ENCODE measurements around the gene SDE2. TPM values are rescaled to one million over a fixed set of nuclear protein-coding genes. Genes with fewer than 3 reads are reported as not detected.
A peak's percentile ranks its signal among the peaks of the same experiment; 100 is the strongest.
"Not testable (repeated sequence)": the region's sequence is repeated elsewhere in the genome, so short reads cannot be mapped to it uniquely, and the experiment has no call there.

Gene SDE2
- total RNA-seq, 2 experiments from 2014 or later: 19.8 to 20.1 TPM

- POLR2A ChIA-PET: interaction anchor here (0.6 to 3.3 kb wide), 10 partner anchors 8 to 210 kb away, joined by 3 to 26 read pairs (median 4); partner anchors contain the start of genes H3-3A, SDE2, SRP9 and TMEM63A
- H3K4me3 Mint-ChIP-seq: no peak overlapping the region
- peaks cover 35% of the 10 kb centered on the region for H3K4me1 Mint-ChIP-seq
- H3K36me3 Mint-ChIP-seq (ENCODE audit: low read depth): peaks cover 77% of the 10 kb centered on the region
- H3K9me3 Mint-ChIP-seq: no peaks in the 10 kb centered on the region
- CTCF ChIA-PET: interaction anchor here (0.7 to 5.4 kb wide), 23 partner anchors 9 to 559 kb away, joined by 3 to 40 read pairs (median 5); partner anchors contain the start of genes PYCR2, SDE2, SRP9 and TMEM63A
- no peak for DNase-seq
- H3K27ac Mint-ChIP-seq: peak overlapping the region; percentile 4
- no peaks in the 10 kb centered on the region for H3K27me3 Mint-ChIP-seq
These were observed 11.4 kb downstream of the SDE2 start for GRCh38 chr1:225987491-225988316.

GRCh38 chr1:225981714-225982113, 17.4 kb downstream of the SDE2 start:
- H3K36me3 Mint-ChIP-seq (ENCODE audit: low read depth): peaks cover 63% of the 10 kb centered on the region
- no peak overlapping the region for H3K4me3 Mint-ChIP-seq
- POLR2A ChIA-PET: interaction anchor here (0.8 to 1.3 kb wide), 2 partner anchors 18 to 108 kb away, joined by 3 to 4 read pairs; no protein-coding TSS in a partner anchor
- CTCF ChIA-PET: interaction anchor here (0.7 to 0.9 kb wide), 2 partner anchors 83 to 507 kb away, joined by 3 read pairs; no protein-coding TSS in a partner anchor
- H3K9me3 Mint-ChIP-seq: peaks cover 3% of the 10 kb centered on the region
- no peaks in the 10 kb centered on the region for H3K27me3 Mint-ChIP-seq
- DNase-seq: no peak
- peaks cover 12% of the 10 kb centered on the region for H3K4me1 Mint-ChIP-seq
- no peak overlapping the region for H3K27ac Mint-ChIP-seq

- Mint-ChIP-seq H3K4me1 (peaks cover 10% of the 10 kb centered on the region), H3K4me3 (no peak overlapping the region), H3K27me3 (no peaks in the 10 kb centered on the region), H3K27ac (no peak overlapping the region), H3K9me3 (peaks cover 3% of the 10 kb centered on the region), H3K36me3 (ENCODE audit: low read depth) (peaks cover 50% of the 10 kb centered on the region)
- POLR2A ChIA-PET: interaction anchor here (0.6 to 1.3 kb wide), 3 partner anchors 20 to 536 kb away, joined by 3 to 4 read pairs (median 3); no protein-coding TSS in a partner anchor
- no peak for DNase-seq
- CTCF ChIA-PET: interaction anchor here (1.6 to 1.7 kb wide), 2 partner anchors 18 to 19 kb away, joined by 4 to 7 read pairs; no protein-coding TSS in a partner anchor
These were observed 18.9 kb downstream of the SDE2 start for GRCh38 chr1:225980005-225980836.

- Mint-ChIP-seq H3K4me1 (peaks cover 10% of the 10 kb centered on the region), H3K36me3 (ENCODE audit: low read depth) (peaks cover 45% of the 10 kb centered on the region), H3K9me3 (peaks cover 3% of the 10 kb centered on the region), H3K4me3 (no peak overlapping the region), H3K27me3 (no peaks in the 10 kb centered on the region), H3K27ac (no peak overlapping the region)
- ChIA-PET CTCF (interaction anchor here (1.6 kb wide), 1 partner anchor 17 kb away, joined by 7 read pairs; no protein-coding TSS in a partner anchor), POLR2A (interaction anchor here (0.6 to 1.9 kb wide), 3 partner anchors 9 to 535 kb away, joined by 3 to 10 read pairs (median 3); no protein-coding TSS in a partner anchor)
- no peak for DNase-seq
These were observed 19.7 kb downstream of the SDE2 start for GRCh38 chr1:225979421-225979820.

GRCh38 chr1:225977937-225978748, 21.0 kb downstream of the SDE2 start:
- H3K4me3 Mint-ChIP-seq: no peak overlapping the region
- POLR2A ChIA-PET: interaction anchor here (1.0 to 1.9 kb wide), 2 partner anchors 10 to 22 kb away, joined by 3 to 10 read pairs; no protein-coding TSS in a partner anchor
- peaks cover 38% of the 10 kb centered on the region for H3K36me3 Mint-ChIP-seq (ENCODE audit: low read depth)
- H3K27me3 Mint-ChIP-seq: no peaks in the 10 kb centered on the region
- no peak overlapping the region for H3K27ac Mint-ChIP-seq
- CTCF ChIA-PET: interaction anchor here (0.6 to 1.1 kb wide), 5 partner anchors 9 to 504 kb away, joined by 3 to 5 read pairs (median 4); partner anchors contain the start of gene SRP9
- H3K9me3 Mint-ChIP-seq: peaks cover 3% of the 10 kb centered on the region
- peak; percentile 10 for DNase-seq
- H3K4me1 Mint-ChIP-seq: peaks cover 10% of the 10 kb centered on the region

GRCh38 chr1:225975146-225975545, 24.0 kb downstream of the SDE2 start:
- CTCF ChIA-PET: interaction anchor here (0.6 to 5.2 kb wide), 12 partner anchors 11 to 657 kb away, joined by 3 to 40 read pairs (median 4); partner anchors contain the start of gene SRP9
- POLR2A ChIA-PET: interaction anchor here (0.9 kb wide), 1 partner anchor 51 kb away, joined by 3 read pairs; the partner anchor contains the start of gene PYCR2

GRCh38 chr1:225974454-225974853, 24.7 kb downstream of the SDE2 start:
- H3K4me1 Mint-ChIP-seq: peaks cover 4% of the 10 kb centered on the region
- peaks cover 12% of the 10 kb centered on the region for H3K36me3 Mint-ChIP-seq (ENCODE audit: low read depth)
- ChIA-PET POLR2A (no interaction called here), CTCF (interaction anchor here (0.8 to 5.2 kb wide), 9 partner anchors 12 to 656 kb away, joined by 3 to 40 read pairs (median 6); partner anchors contain the start of gene SRP9)
- no peak overlapping the region for H3K4me3 Mint-ChIP-seq
- no peaks in the 10 kb centered on the region for H3K9me3 Mint-ChIP-seq
- no peaks in the 10 kb centered on the region for H3K27me3 Mint-ChIP-seq
- no peak for DNase-seq
- H3K27ac Mint-ChIP-seq: no peak overlapping the region

More at GRCh38 chr1:225975146-225975545, 24.0 kb downstream of the SDE2 start:
- not testable (repeated sequence) for DNase-seq, H3K4me3 Mint-ChIP-seq, H3K27ac Mint-ChIP-seq, H3K9me3 Mint-ChIP-seq, H3K27me3 Mint-ChIP-seq, H3K4me1 Mint-ChIP-seq
- peaks cover 17% of the 10 kb centered on the region for H3K36me3 Mint-ChIP-seq (ENCODE audit: low read depth)

GRCh38 chr1:225973158-225973557, 26.0 kb downstream of the SDE2 start:
- CTCF ChIA-PET: interaction anchor here (0.9 to 5.2 kb wide), 6 partner anchors 11 to 420 kb away, joined by 3 to 40 read pairs (median 13); partner anchors contain the start of gene SRP9
- POLR2A ChIA-PET: interaction anchor here (0.8 kb wide), 1 partner anchor 26 kb away, joined by 3 read pairs; the partner anchor contains the start of gene SDE2
- DNase-seq: no peak
- no peak overlapping the region for H3K4me3 Mint-ChIP-seq
- no peak overlapping the region for H3K27ac Mint-ChIP-seq
- peaks cover 2% of the 10 kb centered on the region for H3K36me3 Mint-ChIP-seq (ENCODE audit: low read depth)
- no peaks in the 10 kb centered on the region for H3K9me3 Mint-ChIP-seq
- H3K4me1 Mint-ChIP-seq: peaks cover 4% of the 10 kb centered on the region
- no peaks in the 10 kb centered on the region for H3K27me3 Mint-ChIP-seq

- POLR2A ChIA-PET: interaction anchor here (0.8 kb wide), 1 partner anchor 27 kb away, joined by 3 read pairs; the partner anchor contains the start of gene SDE2
- no peak overlapping the region for H3K27ac Mint-ChIP-seq
- H3K27me3 Mint-ChIP-seq: no peaks in the 10 kb centered on the region
- no peak for DNase-seq
- H3K36me3 Mint-ChIP-seq (ENCODE audit: low read depth): no peaks in the 10 kb centered on the region
- CTCF ChIA-PET: interaction anchor here (0.6 to 5.2 kb wide), 7 partner anchors 11 to 420 kb away, joined by 3 to 32 read pairs (median 5); partner anchors contain the start of gene SRP9
- H3K9me3 Mint-ChIP-seq: no peaks in the 10 kb centered on the region
- H3K4me1 Mint-ChIP-seq: peaks cover 4% of the 10 kb centered on the region
- no peak overlapping the region for H3K4me3 Mint-ChIP-seq
These were observed 26.6 kb downstream of the SDE2 start for GRCh38 chr1:225972344-225973152.

- CTCF ChIA-PET: interaction anchor here (1.5 kb wide), 1 partner anchor 503 kb away, joined by 3 read pairs; no protein-coding TSS in a partner anchor
- H3K4me1 Mint-ChIP-seq, H3K27ac Mint-ChIP-seq: not testable (repeated sequence)
These were observed 28.5 kb downstream of the SDE2 start for GRCh38 chr1:225970592-225971157.

More at GRCh38 chr1:225970592-225971157, 28.5 kb downstream of the SDE2 start:
- H3K36me3 Mint-ChIP-seq (ENCODE audit: low read depth); H3K9me3 Mint-ChIP-seq; H3K4me3 Mint-ChIP-seq; H3K27me3 Mint-ChIP-seq; DNase-seq: not testable (repeated sequence)
- POLR2A ChIA-PET: interaction anchor here (1.6 kb wide), 1 partner anchor 502 kb away, joined by 3 read pairs; no protein-coding TSS in a partner anchor

Measured in activated CD4-positive, alpha-beta memory T cell treated with anti-CD3 and anti-CD28 coated beads, Interleukin-2, amount 10 ng/mL, durations not matched to agents 7 days and 5 days (primary cell).